Endothelial cell of umbilical vein (primary cell): ENCODE measurements around the gene COL5A1. TPM values are rescaled to one million over a fixed set of nuclear protein-coding genes. Genes with fewer than 3 reads are reported as not detected.

ENCODE experiments used
- BruUV-seq: library from RNA; stranded (reverse); fragments of 400-500 nt; replicated peaks from 2 replicates; lab custom pipeline; 2021; lab: Mats Ljungman, UMichigan
- CTCF ChIA-PET: fragments of 300-600, 350-600 bp; sonication (Branson Sonifier 250); formaldehyde crosslinking; loops from one replicate; lab custom pipeline; 2021; ENCODE audit warnings: antibody characterized with exemption, inconsistent platforms; lab: Charles Lee
- POLR2A ChIA-PET: fragments of 300-600, 350-600 bp; sonication (Branson Sonifier 250); formaldehyde crosslinking; loops from one replicate; lab custom pipeline; 2021; ENCODE audit warnings: antibody characterized with exemption, inconsistent platforms; lab: Charles Lee
- DNase-seq: peaks from one replicate; pipeline ENCODE4 v3.0.0-alpha.2; 2011; ENCODE audit warnings: low read depth, low spot score
- FAIRE-seq: peaks from 2 replicates; lab custom pipeline; 2011; peaks lifted over from hg19 to GRCh38; lab: Jason Lieb, UNC
- H2AFZ ChIP-seq: 2 replicates; pipeline ENCODE4 v1.6.0; 2012; ENCODE audit warnings: low read depth, low read length, control low read depth, inconsistent platforms
- H3K27ac ChIP-seq: 2 replicates; pipeline ENCODE4 v1.5.1; 2011; ENCODE audit warnings: low read depth, mild to moderate bottlenecking, control low read depth, low read length, moderate library complexity; ENCODE audit not compliant: insufficient read depth
- H3K27me3 ChIP-seq, 2 experiments: 2 replicates each; pipeline versions ENCODE4 v1.6.0 to v1.6.1; 2011; ENCODE audit warnings: low read length in 2 of 2, mixed read lengths in 1 of 2; ENCODE audit not compliant: control insufficient read depth in 2 of 2, insufficient read depth in 2 of 2
- H3K36me3 ChIP-seq, 2 experiments: 2 replicates in 1 of 2; 3 replicates in 1 of 2; pipeline ENCODE4 v1.5.1; 2011; ENCODE audit warnings: low read length in 2 of 2, mild to moderate bottlenecking in 1 of 2, moderate library complexity in 1 of 2; ENCODE audit not compliant: control insufficient read depth in 2 of 2, insufficient read depth in 2 of 2; ENCODE audit errors: extremely low read depth in 1 of 2
- H3K4me1 ChIP-seq: 3 replicates; pipeline ENCODE4 v1.5.1; 2011; ENCODE audit warnings: mild to moderate bottlenecking, low read length; ENCODE audit not compliant: control insufficient read depth, insufficient read depth; ENCODE audit errors: extremely low read depth
- H3K4me2 ChIP-seq: 2 replicates; pipeline ENCODE4 v1.6.1; 2011; ENCODE audit warnings: low read length, control low read depth, mixed read lengths; ENCODE audit not compliant: insufficient read depth
- H3K4me3 ChIP-seq, 3 experiments: fragments of 200-600 bp in 1 of 3; sonication (generic), shearing (Covaris generic) in 1 of 3; replicated peaks in 1 of 3; 2 replicates each; pipeline ENCODE4 v1.5.1; 2011 to 2016; ENCODE audit warnings: control low read depth in 3 of 3, low read length in 3 of 3, mild to moderate bottlenecking in 2 of 3, inconsistent platforms in 1 of 3, low read depth in 1 of 3, moderate library complexity in 1 of 3; ENCODE audit not compliant: insufficient read depth in 1 of 3
- H3K79me2 ChIP-seq: 2 replicates; pipeline ENCODE4 v1.6.0; 2012; ENCODE audit warnings: low read length, inconsistent platforms; ENCODE audit not compliant: control insufficient read depth, insufficient read depth
- H3K9ac ChIP-seq: replicated peaks from 2 replicates; pipeline ENCODE3; 2011; ENCODE audit warnings: low read length, control low read depth; ENCODE audit not compliant: insufficient read depth; ENCODE audit errors: extremely low read depth
- H3K9me1 ChIP-seq: replicated peaks from 3 replicates; pipeline ENCODE4 v1.6.0; 2011; ENCODE audit warnings: mild to moderate bottlenecking, low read length; ENCODE audit not compliant: control insufficient read depth, insufficient read depth; ENCODE audit errors: extremely low read depth
- H3K9me3 ChIP-seq: replicated peaks from 2 replicates; pipeline ENCODE4 v1.5.1; 2012; ENCODE audit warnings: low read length, inconsistent platforms; ENCODE audit not compliant: control insufficient read depth, insufficient read depth
- H4K20me1 ChIP-seq: replicated peaks from 2 replicates; pipeline ENCODE3; 2011; ENCODE audit warnings: mild to moderate bottlenecking, low read length; ENCODE audit not compliant: control insufficient read depth, insufficient read depth; ENCODE audit errors: extremely low read depth
- CTCF ChIP-seq, 2 donors: IDR thresholded peaks; 1 replicate in 1 of 2; 2 replicates in 1 of 2; pipeline ENCODE4 v1.5.1; 2011; ENCODE audit warnings: low read length in 2 of 2, mild to moderate bottlenecking in 2 of 2, moderate library complexity in 2 of 2, control low read depth in 1 of 2, inconsistent platforms in 1 of 2, low read depth in 1 of 2; ENCODE audit not compliant: insufficient read depth in 1 of 2; ENCODE audit errors: extremely low read depth in 1 of 2
- EZH2 ChIP-seq: IDR thresholded peaks from 2 replicates; pipeline ENCODE4 v1.6.1; 2012; ENCODE audit warnings: borderline replicate concordance, low read depth, mild to moderate bottlenecking, moderate library complexity, low read length, inconsistent platforms; ENCODE audit not compliant: severe bottlenecking
- FOS ChIP-seq: IDR thresholded peaks from 2 replicates; pipeline ENCODE4 v1.6.1; 2011; ENCODE audit warnings: mild to moderate bottlenecking, low read length, moderate library complexity, borderline replicate concordance; ENCODE audit not compliant: insufficient read depth
- GATA2 ChIP-seq: IDR thresholded peaks from 2 replicates; pipeline ENCODE4 v1.7.0; 2011; ENCODE audit warnings: low read depth, mild to moderate bottlenecking, moderate library complexity, mixed read lengths, low read length; ENCODE audit not compliant: insufficient read length, insufficient read depth
- MYC ChIP-seq: IDR thresholded peaks from one replicate; pipeline ENCODE4 v1.6.1; 2011; ENCODE audit warnings: mild to moderate bottlenecking, low read depth, low read length
- POLR2A ChIP-seq: IDR thresholded peaks from 2 replicates; pipeline ENCODE4 v1.6.1; 2012; ENCODE audit warnings: low read depth, mild to moderate bottlenecking, control low read depth, low read length
- POLR2AphosphoS5 ChIP-seq: IDR thresholded peaks from 2 replicates; pipeline ENCODE4 v1.6.1; 2012; ENCODE audit warnings: low read depth, mild to moderate bottlenecking, control low read depth, low read length, moderate library complexity; ENCODE audit not compliant: insufficient read depth
- dilution Hi-C: fragments of 300-500 bp; cut with MboI; formaldehyde crosslinking; loops from one replicate; pipeline ENCODE4 v1.15.0; 2019; ENCODE audit warnings: low sequenced_read_pairs; ENCODE audit not compliant: extremely low pct_ligation_motif_present
- intact Hi-C: fragments of 100-400 bp; cut with micrococcal nuclease; formaldehyde crosslinking; loops from one replicate; pipeline ENCODE4 v1.10.0; 2022
- polyA plus RNA-seq, 4 experiments: library from polyadenylated mRNA; depleted of rRNA in 3 of 4; stranded (reverse) in 3 of 4; unstranded in 1 of 4; fragments of >200 nt; gene quantifications; 2 replicates each; pipeline versions ENCODE4 v1.2.1 to v1.2.3, GENCODE V29; 2011 to 2012; ENCODE audit warnings: missing spikeins in 1 of 4
- total RNA-seq: library from RNA; stranded (reverse); gene quantifications from 2 replicates; pipeline ENCODE4 v1.2.3, GENCODE V29; 2021

The COL5A1 gene
- total and polyA plus RNA-seq, 2 donors (not counting 3 experiments of a cell fraction or from before 2014, with no cell fraction given), result 97.4 to 175 TPM

DNA sequence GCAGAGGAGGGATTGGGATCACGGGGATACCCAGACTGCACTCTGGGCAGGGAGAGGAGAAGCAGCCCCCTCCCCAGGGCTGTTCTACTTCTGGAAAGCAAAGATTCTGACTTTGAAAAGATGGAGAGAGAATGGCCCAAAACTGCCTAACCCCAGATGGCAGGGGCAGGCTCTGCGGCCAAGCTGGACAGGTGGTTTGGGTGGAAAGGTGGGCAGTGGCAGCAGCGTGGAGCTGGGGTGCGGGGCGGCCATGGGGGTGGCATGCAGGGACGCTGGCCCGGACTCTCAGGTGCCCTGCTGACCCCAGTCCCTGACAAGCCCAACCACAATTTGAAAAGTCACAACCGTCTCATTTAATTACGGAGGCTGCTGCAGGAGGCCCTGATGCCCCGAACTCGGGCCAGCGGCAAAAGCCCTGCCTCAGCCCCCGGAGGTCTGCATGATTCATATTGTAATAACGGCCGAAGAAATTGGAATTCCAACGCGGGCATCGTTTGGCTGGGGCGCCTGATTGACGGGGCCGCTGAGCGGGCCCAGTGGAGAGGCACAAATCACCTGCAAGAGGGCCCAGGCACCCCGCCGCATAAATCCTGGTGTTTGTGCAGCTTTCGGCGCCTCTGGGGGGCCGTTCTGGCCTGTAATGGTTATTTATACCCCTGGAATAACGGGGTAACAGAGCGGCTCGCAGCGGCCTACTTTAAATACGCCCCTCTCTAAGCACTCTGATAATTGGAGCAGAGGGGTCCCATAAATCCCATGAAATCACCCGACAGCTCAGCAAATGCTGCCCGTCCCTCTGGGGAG, 197.2 kb downstream of the COL5A1 start:
- Histone ChIP-seq H4K20me1 (no peaks in the 10 kb centered on the region), H3K4me2 (no peak overlapping the region), H3K27me3 (no peaks in the 10 kb centered on the region), H3K36me3 (peaks cover 4 to 18% of the 10 kb centered on the region in 2 experiments), H3K9ac (no peak overlapping the region), H3K4me3 (no peak overlapping the region), H2AFZ (no peak overlapping the region), H3K9me3 (no peaks in the 10 kb centered on the region), H3K79me2 (no peaks in the 10 kb centered on the region), H3K27ac (no peak overlapping the region), H3K4me1 (no peaks in the 10 kb centered on the region), H3K9me1 (no peaks in the 10 kb centered on the region)
- ChIA-PET CTCF (no interaction called here), POLR2A (no interaction called here)
- DNase-seq (no peak), FAIRE-seq (no peak)
- TF ChIP-seq MYC (no peak), POLR2A (no peak), FOS (no peak), CTCF (IDR thresholded peaks at IDR 0.05; ENCODE audit: extremely low read depth in 1 of 2, insufficient read depth in 1 of 2, low read depth in 1 of 2, low read length in 2 of 2) (no peak), GATA2 (no peak), POLR2AphosphoS5 (no peak), EZH2 (no peak)
- no TSS peak for BruUV-seq
- dilution Hi-C loops (no loop called here), intact Hi-C loops (no loop called here)
